GM21786 (cell line): ENCODE results near the gene ASPHD1.
"Not testable (repeated sequence)": the region's sequence is repeated elsewhere in the genome, so short reads cannot be mapped to it uniquely, and the experiment has no call there.

ENCODE experiments used
- ATAC-seq: cut with Tn5 transposase; IDR thresholded peaks from one replicate; pipeline ENCODE4 v1.9.1; 2021; ENCODE audit not compliant: unreplicated experiment

Gene ASPHD1

DNA sequence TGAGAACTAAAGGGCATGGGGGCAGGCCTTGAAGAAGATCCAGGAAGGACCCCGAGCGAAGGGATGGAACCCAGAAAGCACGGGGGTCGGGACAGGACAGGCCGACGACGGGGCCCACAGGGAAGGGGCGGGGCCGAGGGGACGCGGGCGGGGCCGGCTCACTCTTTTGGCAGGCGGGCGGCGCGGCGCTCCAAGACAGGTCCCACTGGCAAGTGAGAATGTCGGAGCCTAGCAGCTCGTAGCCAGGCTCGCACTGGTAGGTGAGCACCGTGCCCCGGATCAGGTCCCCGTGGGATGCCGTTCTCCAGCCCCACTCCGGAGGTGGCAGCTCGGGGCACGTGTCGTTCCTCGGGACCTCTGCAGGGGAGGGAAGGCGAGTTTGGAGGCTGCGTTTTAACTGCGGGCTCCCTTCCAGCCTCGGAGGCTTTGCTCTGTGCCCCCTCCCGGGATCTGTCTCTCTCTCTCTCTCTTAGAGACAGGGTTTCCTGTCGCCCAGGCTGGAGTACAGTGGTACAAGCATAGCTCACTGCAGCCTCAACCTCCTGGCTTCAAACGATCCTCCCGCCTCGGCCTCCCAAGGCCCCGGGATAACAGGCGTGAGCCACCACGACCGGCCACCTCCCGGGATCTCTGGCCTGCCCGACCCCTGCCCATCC lies 23.6 kb upstream of the ASPHD1 start:
- ATAC-seq: no peak

DNA sequence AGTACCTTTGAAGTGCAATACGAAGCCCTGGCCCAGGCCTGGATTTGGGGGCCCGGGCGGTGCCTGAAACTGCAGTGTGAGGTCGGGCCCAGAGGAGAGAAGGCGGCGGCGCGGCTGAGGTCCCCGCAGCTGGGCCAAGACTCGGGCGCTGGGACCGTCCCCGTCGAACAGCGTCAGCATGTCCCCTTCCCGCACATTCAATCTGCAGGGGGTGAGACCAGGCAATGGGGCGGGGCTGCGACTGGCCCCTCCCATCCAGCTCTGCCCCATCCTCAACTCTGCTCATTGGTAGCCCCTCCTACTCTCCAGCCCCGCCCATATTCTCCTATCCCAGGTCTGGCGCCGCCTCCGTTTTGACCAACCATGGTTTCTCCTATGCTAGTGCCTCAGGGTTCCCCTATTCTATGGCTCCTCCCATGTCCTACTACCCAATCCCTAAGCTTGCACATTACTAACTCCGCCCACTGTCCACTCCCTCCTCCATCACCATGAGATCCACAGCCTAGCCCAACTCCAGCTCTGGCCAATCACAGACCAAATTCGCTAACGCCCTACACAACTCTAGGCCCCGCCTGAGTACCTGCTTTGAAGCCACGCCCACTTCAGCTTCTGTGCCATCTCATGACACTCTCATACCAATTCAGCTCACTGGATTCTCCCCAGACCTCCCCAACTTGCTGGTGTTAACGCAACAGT lies 22.9 kb upstream of the ASPHD1 start:
- no peak for ATAC-seq

DNA sequence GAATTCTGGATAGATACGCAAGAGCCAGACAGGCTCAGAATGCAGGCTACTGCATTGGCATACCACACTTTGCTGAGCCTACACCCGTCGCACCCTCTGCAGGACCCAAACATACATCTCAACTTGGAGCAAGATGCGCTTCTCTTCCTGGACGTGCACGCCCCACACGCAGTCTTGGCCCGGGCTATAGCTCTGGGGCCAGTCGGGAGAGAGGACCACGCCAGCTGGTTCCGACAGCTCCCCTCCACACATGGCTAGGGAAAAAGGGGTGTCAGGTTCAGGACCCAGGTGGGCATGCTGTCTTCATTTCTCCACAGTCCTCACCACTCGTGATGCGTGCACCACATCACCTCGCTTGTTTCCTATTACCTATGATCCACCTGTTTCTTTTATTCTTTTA lies 22.1 kb upstream of the ASPHD1 start:
- no peak for ATAC-seq

DNA sequence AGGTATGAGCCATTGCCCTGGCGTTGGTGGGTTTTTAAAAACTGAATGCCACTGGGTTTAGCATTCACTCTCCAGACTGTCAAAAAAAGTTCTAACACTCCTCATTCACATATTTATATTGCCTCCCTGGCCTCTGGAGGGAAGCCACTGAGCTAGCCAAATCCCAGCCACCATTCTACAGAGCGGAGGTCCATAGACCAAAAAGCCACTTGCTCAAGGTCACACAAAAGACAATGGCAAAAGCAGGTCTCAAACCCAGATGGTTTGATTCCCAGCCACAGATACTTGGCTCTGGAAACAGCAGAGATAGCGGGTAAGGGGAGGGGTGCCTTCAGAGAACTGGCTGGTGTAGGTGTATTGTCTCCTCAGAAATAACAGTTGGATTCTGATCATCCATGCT lies 19.2 kb upstream of the ASPHD1 start:
- ATAC-seq: no peak

DNA sequence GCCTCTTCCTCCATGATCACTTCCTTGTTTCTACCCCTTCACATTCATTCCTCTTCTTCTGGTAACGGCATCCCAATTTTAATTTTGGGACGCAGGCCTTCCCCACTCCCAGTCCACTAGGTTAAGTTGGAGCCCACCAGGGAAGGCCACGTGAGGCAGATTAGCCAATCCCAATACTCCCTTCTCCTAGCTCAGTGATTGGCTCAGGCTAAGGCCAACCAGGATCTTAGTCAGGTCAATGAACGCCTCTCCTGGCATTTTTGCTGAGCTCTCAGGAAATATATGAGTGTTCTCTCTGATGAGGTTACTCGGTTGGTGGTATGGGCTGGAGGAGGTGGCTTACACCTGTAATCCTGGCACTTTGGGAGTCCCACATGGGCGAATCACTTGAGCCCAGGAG lies 16.3 kb upstream of the ASPHD1 start:
- no peak for ATAC-seq

DNA sequence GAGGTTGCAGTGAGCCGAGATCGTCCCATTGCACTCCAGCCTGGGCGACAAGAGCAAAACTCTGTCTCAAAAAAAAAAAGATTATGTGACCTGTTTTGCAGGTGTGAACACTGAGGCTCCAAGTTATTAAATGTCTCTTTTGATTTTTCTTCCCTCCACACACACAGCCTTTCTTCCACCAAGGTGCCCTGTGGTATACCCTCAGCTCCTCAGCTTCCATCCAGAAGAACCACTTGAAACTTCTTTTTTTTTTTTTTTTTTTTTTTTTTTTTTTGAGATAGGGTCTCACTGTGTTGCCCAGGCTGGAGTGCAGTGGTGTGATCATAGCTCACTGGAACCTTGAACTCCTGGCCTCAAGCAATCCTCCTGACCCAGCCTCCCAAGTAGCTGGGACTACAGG lies 10.9 kb upstream of the ASPHD1 start:
- ATAC-seq: not testable (repeated sequence)

DNA sequence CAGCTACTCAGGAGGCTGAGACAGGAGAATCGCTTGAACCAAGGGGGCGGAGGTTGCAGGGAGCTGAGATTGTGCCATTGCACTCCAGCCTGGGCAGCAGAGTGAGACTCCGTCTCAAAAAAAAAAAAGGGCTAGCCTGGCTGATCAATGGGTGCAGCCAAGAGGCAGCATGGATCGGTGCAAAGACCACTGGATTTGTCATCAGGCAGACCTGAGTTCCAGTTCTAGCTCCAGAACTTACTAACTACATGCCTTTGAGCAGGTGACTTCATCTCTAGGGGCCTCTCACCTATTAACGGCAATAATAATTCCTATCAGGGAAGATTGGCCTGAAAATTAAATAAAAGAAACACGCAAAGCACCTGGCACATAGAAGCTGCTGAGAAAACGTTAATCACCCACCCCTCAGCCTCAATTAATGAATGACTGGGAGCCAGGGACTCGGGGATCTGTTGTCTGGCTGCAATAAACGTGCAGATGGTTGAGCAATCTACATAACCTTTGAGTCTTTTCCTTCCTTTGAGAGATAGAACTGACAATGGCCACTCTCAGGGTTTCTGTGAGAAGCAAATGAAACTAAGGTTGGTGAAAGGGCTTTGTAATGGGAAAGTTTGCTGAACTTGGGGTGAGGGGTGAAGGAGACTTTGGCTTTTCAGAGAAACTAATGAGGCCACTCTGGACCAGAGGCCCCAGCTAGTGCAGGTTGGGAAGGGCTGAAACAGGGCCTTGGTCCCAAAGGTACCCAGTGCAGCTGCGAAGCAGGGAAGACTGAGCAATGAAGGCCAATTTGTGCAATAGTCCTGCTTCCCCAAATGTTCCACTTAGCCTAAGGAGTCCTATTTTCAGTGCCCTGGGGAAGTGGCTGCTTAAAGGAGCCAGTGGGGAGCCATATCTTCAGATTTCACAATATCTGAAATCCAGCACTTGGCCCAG lies 8.5 kb upstream of the ASPHD1 start:
- ATAC-seq: no peak

DNA sequence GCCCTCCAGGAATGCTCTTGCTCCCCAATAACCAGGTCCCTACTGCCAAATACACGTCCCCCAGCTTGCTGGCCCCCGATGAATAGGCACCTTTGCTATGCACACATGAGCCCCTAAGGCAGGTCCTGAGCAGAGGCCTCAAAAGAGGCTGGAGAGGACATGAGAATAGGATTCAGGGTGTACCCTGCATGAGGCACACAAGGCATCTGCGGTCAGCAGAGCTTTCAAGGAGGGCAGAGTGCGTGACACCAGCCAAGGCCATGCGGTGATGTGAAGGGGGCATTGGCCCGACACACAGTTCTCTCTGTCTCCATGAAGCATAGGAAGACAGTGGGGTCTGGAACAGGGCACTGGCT lies 7.9 kb upstream of the ASPHD1 start:
- no peak for ATAC-seq

DNA sequence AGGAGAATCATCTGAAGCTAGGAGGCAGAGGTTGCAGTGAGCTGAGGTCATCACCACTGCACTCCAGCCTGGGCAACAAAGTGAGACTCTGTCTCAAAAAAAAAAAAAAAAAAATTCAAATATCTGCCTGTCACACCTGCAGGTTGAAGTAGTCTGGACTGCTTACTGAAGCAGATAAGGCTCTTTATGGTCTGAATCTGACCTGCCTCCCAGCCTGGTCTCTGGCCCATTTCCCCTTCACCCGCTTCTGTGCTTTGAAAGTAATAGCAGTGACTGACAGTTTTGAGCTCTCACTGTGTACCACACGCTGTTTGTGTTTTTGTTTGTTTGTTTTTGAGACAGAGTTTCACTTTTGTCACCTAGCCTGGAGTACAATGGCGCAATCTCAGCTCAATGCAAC lies 6.7 kb upstream of the ASPHD1 start:
- no peak for ATAC-seq

DNA sequence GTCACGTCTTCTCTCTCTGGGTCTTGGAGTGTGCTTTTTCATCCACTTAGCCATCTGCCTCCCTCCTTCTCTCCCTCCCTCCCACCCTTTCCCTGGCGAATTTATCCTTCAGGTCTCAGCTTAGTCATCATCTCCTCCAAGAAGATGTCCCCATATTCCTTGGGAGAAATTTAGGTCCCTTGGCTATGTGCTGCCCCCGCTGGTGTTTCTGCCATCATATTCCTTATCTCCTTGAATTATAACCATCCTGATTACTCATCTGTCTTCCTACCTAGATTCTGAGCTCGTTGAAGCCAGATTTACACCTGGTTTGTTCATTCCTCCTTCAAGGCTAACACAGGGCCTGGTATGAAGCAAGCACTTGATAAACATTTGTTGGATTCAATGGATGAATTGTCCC lies 5.9 kb upstream of the ASPHD1 start:
- no peak for ATAC-seq

DNA sequence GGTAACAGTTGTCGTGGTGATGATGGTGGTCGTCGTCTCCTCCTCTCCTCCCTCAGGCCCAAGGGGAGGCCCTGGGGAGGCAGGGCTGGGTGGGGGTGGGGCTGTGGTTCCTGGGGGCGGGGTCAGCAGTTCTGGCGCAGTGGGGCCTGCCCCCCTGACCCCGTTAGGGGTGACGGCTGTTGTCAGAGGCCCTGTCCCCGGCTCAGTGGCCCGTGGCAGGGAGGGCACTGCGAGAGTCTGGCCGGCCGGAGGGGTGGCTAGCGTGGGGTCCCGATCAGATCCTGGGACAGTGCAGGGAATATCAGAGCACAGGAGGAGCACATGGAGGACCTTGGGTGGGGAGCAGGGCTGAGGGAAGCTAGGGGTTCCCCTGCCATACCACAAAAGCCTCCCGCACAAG lies 3.4 kb upstream of the ASPHD1 start:
- ATAC-seq: no peak

DNA sequence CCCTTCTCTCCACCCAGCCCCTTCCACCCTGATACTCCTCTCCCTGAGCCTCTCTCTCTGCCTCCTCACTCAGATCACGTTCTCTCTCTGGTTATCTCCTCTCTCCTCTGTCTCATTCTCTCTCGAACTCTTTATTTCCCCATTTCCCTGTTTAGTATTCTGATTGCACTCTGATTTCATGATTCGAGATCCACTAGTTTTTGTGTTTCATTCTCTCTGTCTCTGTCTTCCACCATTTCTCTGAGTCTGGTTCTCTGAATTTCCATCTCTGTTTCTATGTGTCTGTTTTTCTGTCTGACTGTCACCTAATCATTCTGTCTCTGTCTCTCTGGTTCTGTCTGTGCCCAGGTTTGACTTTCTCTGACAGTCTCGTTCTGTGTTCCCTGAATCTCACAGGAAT lies 3.0 kb upstream of the ASPHD1 start:
- ATAC-seq: no peak

DNA sequence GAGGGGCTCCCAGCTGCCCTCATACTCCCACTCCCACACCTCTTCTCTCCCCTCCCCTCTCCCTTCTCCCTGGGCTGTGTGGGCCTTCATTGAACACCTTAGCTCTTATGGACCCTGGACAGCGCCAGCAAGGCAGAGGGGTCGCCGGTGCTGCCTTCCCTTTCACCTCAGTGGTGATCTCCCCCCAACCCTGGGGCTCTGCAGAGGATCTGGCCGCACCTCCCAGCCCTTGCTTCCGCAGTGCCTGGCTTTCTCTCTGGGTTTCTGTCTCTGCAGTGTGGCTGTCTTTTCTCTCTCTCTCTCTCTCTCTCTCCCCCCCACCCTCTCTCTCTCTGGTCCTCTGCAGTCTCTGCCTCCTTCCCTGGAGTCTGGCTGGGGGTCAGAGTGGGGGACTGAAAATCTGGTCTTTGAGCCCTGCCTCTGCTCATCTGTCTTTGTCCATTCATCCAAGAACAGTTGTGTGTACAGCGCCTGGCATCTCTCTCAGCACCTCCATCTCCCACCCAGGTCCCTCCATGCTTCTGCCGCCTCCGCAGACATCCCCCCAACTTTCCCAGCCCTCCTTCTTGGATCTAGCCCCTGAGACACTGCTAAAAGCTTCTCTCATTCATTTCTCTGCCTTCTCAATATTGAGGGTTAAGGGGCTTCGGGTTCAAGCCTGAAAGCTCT lies 2.0 kb upstream of the ASPHD1 start:
- no peak for ATAC-seq

DNA sequence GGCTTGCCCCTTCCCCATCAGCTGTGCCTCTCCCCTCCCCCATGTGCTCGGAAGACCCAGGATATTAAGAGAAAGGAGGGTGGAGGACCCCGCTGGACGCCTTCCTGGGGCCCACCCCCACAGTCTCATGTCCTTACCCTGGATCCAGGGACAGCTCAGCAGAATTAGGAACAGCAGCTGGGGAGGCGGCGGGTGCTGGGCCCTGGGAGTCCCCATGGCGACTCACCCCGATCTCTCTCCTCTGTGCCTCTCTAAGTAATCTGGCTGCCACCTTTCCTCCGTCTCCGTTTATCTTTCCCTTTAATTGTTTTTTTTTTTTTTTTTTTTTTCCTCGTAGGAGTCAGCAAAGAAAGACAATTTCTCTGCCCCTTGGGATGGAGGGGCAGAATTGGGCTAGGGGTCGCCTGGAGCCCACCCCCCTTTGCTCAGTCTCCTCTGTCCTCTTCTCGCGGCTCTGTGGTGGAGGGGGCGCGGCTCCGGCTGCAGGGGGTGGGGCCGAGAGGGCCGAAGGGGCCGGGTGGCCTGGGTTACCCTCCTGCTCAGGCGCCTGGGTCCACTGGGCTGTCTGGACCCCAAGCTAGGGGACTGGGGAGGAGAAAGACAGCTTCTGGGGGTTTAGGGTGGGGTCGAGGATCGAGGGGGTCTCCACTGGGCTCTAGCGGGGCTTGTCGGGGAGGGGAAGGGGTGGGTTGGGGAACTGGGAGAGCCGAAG lies 1.3 kb upstream of the ASPHD1 start:
- no peak for ATAC-seq

DNA sequence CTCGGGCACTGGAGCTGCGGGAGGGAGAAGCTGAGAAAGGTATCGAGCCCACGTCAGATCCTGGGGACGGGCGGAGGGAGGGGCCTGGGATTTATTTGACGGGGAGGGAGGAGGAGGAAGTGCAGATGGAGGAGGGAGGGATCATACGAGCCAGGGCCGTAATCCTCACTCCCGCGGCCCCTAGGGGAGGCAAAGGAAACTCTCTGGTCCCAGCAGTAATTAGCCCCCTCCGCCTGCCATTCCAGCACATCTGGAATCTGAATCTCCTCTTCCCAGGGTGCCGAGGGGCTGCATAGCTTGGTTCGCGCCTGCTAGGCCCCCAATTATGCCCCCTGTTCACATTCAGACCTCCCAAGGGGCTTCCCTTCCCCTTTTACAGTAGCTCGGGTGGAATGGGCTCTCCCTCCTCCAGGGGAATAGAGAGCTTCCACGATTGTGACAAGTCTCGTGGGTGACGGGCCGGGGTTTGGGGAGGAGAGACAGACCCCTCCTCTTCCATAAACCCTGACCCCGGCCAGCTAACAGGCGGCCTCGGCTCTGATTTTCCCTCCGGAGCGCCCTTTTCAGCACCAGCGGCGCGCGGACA lies 679 bp upstream of the ASPHD1 start, which contains the start of gene SEZ6L2:
TSS of gene SEZ6L2 (minus strand) at position 35 of the 586 bp plus-strand sequence. CDS start 531 bp downstream, outside the sequence.
- ATAC-seq: no peak

DNA sequence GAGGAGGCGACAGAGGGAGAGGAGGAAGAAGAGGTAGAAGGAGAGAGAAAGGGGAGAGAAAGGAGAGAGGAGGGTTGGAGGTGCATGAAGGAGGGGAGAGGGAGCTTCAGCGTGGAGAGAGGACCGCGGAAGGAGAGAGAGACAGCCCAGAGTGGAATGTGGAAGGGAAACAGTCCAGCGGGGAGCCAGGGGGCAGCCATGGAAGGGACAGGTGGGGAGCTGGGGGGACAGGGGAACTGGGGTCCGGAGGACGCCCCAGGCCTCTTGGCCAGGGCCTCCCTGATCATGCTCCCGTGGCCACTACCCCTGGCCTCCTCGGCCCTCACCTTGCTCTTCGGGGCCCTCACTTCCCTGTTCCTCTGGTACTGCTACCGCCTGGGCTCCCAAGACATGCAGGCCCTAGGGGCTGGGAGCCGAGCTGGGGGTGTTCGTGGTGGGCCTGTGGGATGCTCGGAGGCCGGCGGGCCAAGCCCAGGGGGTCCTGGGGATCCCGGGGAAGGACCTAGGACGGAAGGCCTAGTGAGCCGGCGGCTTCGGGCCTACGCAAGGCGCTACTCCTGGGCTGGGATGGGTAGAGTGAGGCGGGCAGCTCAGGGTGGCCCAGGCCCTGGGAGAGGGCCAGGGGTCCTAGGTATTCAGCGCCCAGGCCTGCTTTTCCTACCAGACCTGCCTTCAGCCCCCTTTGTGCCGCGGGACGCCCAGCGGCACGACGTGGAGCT lies 759 bp downstream of the ASPHD1 start:
- ATAC-seq: no peak

DNA sequence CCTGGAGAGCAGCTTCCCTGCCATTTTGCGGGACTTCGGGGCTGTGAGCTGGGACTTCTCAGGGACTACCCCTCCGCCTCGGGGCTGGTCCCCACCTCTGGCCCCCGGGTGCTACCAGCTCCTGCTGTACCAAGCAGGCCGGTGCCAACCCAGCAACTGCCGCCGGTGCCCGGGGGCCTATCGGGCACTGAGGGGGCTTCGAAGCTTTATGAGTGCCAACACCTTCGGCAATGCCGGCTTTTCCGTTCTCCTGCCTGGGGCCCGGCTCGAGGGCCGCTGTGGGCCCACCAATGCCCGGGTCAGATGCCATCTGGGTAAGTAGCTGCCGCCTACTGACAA lies 1.3 kb downstream of the ASPHD1 start:
- no peak for ATAC-seq

DNA sequence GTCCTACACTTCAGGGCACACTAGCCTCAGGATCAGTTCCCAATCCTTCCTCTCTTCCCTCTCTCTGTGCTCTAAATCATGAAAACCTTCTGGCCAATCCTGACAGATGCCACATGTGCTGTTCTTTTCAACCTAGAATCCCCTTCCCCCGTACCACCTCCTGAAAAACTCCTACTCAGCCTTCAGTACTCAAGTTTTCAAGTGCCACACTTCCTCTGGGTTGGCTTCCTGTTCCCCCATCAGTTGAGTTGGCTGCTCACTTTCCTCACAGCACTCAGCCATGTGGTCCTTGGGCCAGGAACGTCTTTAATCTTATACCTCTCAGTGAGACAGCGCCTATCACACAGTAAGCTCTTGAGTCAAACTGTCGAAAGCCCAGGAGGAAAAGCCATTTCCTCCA lies 3.3 kb downstream of the ASPHD1 start:
- ATAC-seq: no peak

DNA sequence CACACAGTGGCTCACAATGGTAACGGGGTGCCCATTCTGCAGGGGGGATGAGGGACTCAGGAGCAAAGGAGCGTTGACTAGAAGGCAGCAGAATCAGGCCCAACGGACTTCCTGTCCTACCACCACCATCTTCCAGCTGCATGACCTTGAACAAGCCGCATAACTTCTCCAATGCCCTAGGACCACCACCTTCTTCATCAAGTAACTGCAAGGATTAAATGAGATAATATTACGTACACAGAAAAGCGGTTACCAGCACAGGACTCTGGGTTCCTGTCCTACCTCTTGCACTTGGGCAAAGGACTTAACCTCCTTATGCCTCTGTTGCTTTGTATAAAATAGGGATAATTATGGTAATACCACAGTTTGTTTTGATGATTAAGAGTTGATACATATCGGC lies 4.7 kb downstream of the ASPHD1 start:
- ATAC-seq: no peak

DNA sequence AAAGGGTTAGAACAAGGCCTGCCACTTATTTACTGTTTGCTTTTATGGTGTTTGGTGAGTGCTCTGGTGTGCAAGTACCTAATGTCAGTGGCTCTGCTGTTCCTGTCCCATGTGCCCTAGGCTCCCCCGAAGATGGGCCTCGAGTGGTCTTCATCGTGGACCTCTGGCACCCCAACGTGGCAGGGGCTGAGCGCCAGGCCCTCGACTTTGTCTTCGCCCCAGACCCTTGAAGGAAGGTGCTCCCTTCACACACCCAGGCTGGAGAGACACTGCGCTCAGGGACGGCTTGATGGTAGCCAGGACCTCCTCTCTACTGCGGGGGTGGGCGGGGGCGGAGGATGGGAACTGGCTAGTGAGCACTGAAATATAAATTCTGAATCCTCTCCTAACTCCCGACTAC lies 5.4 kb downstream of the ASPHD1 start:
- ATAC-seq: no peak
